ENCODE results near the gene IPO11.
"Not testable (repeated sequence)": the region's sequence is repeated elsewhere in the genome, so short reads cannot be mapped to it uniquely, and the experiment has no call there.

IPO11 gene

GRCh38 chr5:62652225-62652624 lies 239.7 kb downstream of the IPO11 start:
- no peak for DNase-seq

GRCh38 chr5:62653001-62653863 lies 240.7 kb downstream of the IPO11 start:
- no peak for DNase-seq

DNA sequence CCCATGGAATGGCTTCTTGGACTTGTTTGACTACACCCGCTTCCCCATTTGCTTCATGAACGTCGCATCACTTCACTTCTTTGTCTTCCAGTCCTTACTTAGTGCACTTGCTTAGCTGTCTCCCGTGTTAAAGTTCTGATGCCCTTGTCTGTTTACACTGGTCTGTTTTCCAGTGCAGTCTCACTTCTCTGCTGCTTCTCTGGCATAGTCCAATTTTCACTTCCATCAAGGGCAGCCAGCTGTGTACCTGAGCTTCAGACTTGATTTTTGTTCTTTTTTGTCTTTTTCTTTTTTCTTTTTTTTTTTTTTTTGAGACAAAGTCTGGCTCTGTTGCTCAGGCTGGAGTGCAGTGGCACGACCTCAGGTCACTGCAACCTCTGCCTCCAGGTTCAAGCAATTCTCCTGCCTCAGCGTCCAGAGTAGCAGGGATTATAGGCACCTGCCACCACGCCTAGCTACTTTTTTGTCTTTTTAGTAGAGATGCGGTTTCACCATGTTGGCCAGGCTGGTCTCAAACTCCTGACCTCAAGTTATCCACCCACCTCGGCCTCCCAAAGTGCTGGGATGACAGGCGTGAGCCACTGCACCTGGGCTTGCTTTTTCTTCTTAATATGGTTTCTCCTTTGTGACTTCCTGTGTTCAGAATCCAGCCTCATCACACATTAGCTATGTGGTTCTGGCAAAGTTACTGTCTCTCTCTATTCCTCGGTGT lies 241.5 kb downstream of the IPO11 start:
- DNase-seq: no peak

GRCh38 chr5:62657772-62658171 lies 245.2 kb downstream of the IPO11 start:
- DNase-seq: not testable (repeated sequence)

DNA sequence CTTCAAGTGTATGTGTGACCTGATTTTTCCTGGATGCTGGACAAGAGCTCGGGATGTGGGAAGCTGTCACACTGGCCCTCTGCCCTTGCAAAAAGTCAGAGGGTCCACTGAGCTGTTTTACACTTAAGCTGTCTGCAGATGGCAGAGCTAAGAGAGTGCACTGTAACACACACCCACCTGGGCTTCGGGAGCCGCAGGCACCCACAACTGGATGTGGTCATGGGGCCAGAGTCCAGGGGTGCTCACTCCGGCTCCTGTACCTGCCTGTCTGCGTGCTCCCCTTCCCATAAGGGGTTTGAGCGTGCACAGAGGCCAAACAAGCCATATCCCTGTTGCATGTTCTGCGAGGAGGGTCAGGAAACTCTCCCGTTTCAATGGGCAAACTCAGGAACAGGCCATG lies 248.6 kb downstream of the IPO11 start:
- no peak for DNase-seq

DNA sequence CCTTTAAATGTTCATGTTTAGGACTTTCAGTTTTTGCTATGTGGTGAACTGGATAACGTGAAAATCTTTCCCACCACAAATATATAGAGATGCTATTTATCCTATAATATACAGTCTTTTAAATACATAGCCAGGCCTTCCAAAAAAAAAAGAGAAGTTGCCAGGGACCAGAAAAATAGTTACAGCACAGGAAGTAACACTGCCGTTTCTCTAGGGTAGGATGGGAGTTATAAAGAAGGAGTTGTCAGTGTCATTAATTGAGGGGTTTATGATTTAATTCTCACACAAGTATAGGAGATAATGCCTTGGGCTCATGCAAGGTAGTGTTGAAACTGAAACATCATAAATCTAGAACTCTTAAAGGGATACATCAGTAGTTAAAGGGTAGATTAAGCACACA lies 250.0 kb downstream of the IPO11 start:
- no peak for DNase-seq

DNA sequence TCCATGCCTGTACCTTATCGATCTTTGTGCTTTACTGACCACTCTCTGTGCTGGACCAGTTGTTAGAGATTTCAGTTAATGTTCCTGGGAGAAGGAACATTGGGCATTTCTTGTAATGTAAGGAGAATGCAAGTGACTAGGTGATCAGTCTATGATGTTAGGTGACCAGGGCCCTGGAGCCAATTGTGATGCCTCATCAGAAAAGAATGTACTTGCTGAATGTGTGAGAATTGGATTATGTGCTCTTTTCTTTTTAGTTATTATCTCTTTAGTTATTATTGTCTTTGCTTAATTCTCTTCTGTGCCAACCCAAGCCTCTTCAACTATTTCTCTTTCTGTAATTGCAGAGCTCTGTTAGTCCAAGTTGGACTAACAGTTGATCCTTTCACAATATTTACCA lies 258.9 kb downstream of the IPO11 start:
- DNase-seq: no peak

GRCh38 chr5:62676596-62676995 lies 264.0 kb downstream of the IPO11 start:
- DNase-seq: not testable (repeated sequence)

Data from NCI-H748 treated with DMSO at 0.1 percent for 48 hours (cell line).